Activated naive CD4-positive, alpha-beta T cell treated with Interleukin-2 at 50 U/mL for 16 hours (primary cell): ENCODE data around the gene IMMP2L.
"Not testable (repeated sequence)": the region's sequence is repeated elsewhere in the genome, so short reads cannot be mapped to it uniquely, and the experiment has no call there.

Experiments used
- DNase-seq: peaks from one replicate; pipeline ENCODE4 v3.0.0-alpha.2; 2020

The IMMP2L gene

GRCh38 chr7:110660637-110661036 lies 901.7 kb downstream of the IMMP2L start:
- DNase-seq: not testable (repeated sequence)

GRCh38 chr7:110650328-110650727 lies 912.0 kb downstream of the IMMP2L start:
- DNase-seq: no peak

- no peak for DNase-seq
Measured at GRCh38 chr7:110647266-110647665, 915.0 kb downstream of the IMMP2L start.

GRCh38 chr7:110646804-110647203 lies 915.5 kb downstream of the IMMP2L start:
- no peak for DNase-seq

GRCh38 chr7:110645616-110646015 lies 916.7 kb downstream of the IMMP2L start:
- no peak for DNase-seq

- no peak for DNase-seq
Measured at GRCh38 chr7:110645060-110645459, 917.2 kb downstream of the IMMP2L start.

GRCh38 chr7:110637252-110637651 lies 925.0 kb downstream of the IMMP2L start:
- DNase-seq: no peak

GRCh38 chr7:110633313-110633712 lies 929.0 kb downstream of the IMMP2L start:
- DNase-seq: no peak

GRCh38 chr7:110626414-110626813 lies 935.9 kb downstream of the IMMP2L start:
- no peak for DNase-seq

- DNase-seq: no peak
Measured at GRCh38 chr7:110625294-110625693, 937.0 kb downstream of the IMMP2L start.

GRCh38 chr7:110623436-110623835 lies 938.9 kb downstream of the IMMP2L start:
- no peak for DNase-seq

- no peak for DNase-seq
Measured at GRCh38 chr7:110621289-110621688, 941.0 kb downstream of the IMMP2L start.

GRCh38 chr7:110620110-110620735 lies 942.1 kb downstream of the IMMP2L start:
- DNase-seq: no peak
